GM23338 (cell line): ENCODE data around the gene COA4. TPM values are rescaled to one million over a fixed set of nuclear protein-coding genes. Genes with fewer than 3 reads are reported as not detected.

Experiments used
- ATAC-seq: fragments of 200-7000 bp; cut with Tn5 transposase; 3 replicates; pipeline ENCODE4 v1.9.1; 2020
- DNase-seq: peaks from one replicate; pipeline ENCODE4 v3.0.0-alpha.2; 2015; ENCODE audit warnings: low spot score
- H2AFZ ChIP-seq: fragments of 200-600 bp; sonication (generic); 2 replicates; pipeline ENCODE4 v1.8.0; 2016; ENCODE audit warnings: antibody characterized with exemption, mild to moderate bottlenecking, moderate library complexity
- H3F3A ChIP-seq: fragments of 200-600 bp; sonication (generic); replicated peaks from 2 replicates; pipeline ENCODE4 v1.8.0; 2017; ENCODE audit warnings: antibody characterized with exemption, mixed run types, low read depth
- H3K27ac ChIP-seq: fragments of 200-600 bp; sonication (generic); 2 replicates; pipeline ENCODE4 v1.6.1; 2016; ENCODE audit warnings: low read depth
- H3K27me3 ChIP-seq: fragments of 200-600 bp; sonication (generic); 2 replicates; pipeline ENCODE4 v1.8.0; 2016; ENCODE audit warnings: mild to moderate bottlenecking, mixed run types, moderate library complexity; ENCODE audit not compliant: insufficient read depth
- H3K36me3 ChIP-seq: fragments of 200-600 bp; sonication (generic); 2 replicates; pipeline ENCODE4 v1.8.0; 2016; ENCODE audit warnings: mild to moderate bottlenecking; ENCODE audit not compliant: insufficient read depth
- H3K4me1 ChIP-seq: fragments of 200-600 bp; sonication (generic); 2 replicates; pipeline ENCODE4 v1.8.0; 2016; ENCODE audit warnings: mild to moderate bottlenecking, moderate library complexity; ENCODE audit not compliant: insufficient read depth
- H3K4me2 ChIP-seq: fragments of 200-600 bp; sonication (generic); 2 replicates; pipeline ENCODE4 v1.7.1; 2017; ENCODE audit warnings: mixed run types
- H3K4me3 ChIP-seq: fragments of 200-600 bp; sonication (generic); 2 replicates; pipeline ENCODE4 v1.6.1; 2016; ENCODE audit warnings: mixed run types
- H3K79me2 ChIP-seq: fragments of 200-600 bp; sonication (generic); replicated peaks from 2 replicates; pipeline ENCODE4 v1.8.0; 2017; ENCODE audit warnings: mild to moderate bottlenecking; ENCODE audit not compliant: insufficient read depth
- H3K9me2 ChIP-seq: fragments of 200-600 bp; sonication (generic); 2 replicates; pipeline ENCODE4 v1.8.0; 2017; ENCODE audit not compliant: insufficient read depth
- H4K20me1 ChIP-seq: fragments of 200-600 bp; sonication (generic); replicated peaks from 2 replicates; pipeline ENCODE4 v1.8.0; 2017; ENCODE audit warnings: mild to moderate bottlenecking; ENCODE audit not compliant: insufficient read depth
- H3K27ac Mint-ChIP-seq: 2 replicates; pipeline ENCODE4 v1.8.0; 2020; ENCODE audit warnings: inconsistent platforms, mild to moderate bottlenecking, moderate library complexity, mixed read lengths
- H3K27me3 Mint-ChIP-seq: 3 replicates; pipeline ENCODE4 v1.8.0; 2022; ENCODE audit warnings: low read depth, mild to moderate bottlenecking, moderate library complexity, mixed read lengths, inconsistent platforms; ENCODE audit not compliant: insufficient read depth, poor library complexity
- H3K36me3 Mint-ChIP-seq: 3 replicates; pipeline ENCODE4 v1.8.0; 2021; ENCODE audit warnings: low read depth, mild to moderate bottlenecking, inconsistent platforms, moderate library complexity, mixed read lengths
- H3K4me1 Mint-ChIP-seq: 3 replicates; pipeline ENCODE4 v1.8.0; 2020; ENCODE audit warnings: mild to moderate bottlenecking, inconsistent platforms, mixed read lengths
- H3K4me3 Mint-ChIP-seq: 3 replicates; pipeline ENCODE4 v1.8.0; 2021; ENCODE audit warnings: moderate library complexity, mild to moderate bottlenecking, inconsistent platforms, mixed read lengths
- H3K9me3 Mint-ChIP-seq: 3 replicates; pipeline ENCODE4 v1.8.0; 2020; ENCODE audit warnings: moderate library complexity, mild to moderate bottlenecking, inconsistent platforms, mixed read lengths
- CREB1 ChIP-seq: fragments of 250-450 bp; sonication (Bioruptor Pico); IDR thresholded peaks from 2 replicates; pipeline ENCODE4 v1.5.0; 2020; ENCODE audit warnings: low read depth, mild to moderate bottlenecking, moderate library complexity
- JUNB ChIP-seq: IDR thresholded peaks from one replicate; pipeline ENCODE4 v1.6.1; 2016; ENCODE audit warnings: antibody characterized with exemption; ENCODE audit not compliant: unreplicated experiment
- STAT1 ChIP-seq: IDR thresholded peaks from one replicate; pipeline ENCODE4 v1.6.1; 2016; ENCODE audit warnings: antibody characterized with exemption; ENCODE audit not compliant: unreplicated experiment
- polyA plus RNA-seq: library from polyadenylated mRNA; unstranded; fragments of >200 nt; fragmentation: Nextera tagmentation; extraction: Ambion mirVana; gene quantifications from 2 replicates; pipeline ENCODE4 v1.2.1, GENCODE V29; 2016
- total RNA-seq: library from RNA; depleted of rRNA; stranded (reverse); fragments of >200 nt; shearing (Covaris generic); gene quantifications from 2 replicates; pipeline ENCODE4 v1.2.3, GENCODE V29; 2014
- TF ChIP-seq, protein P1 (sequence below), 2 experiments: fragments of 200-600 bp in 1 of 2; sonication (generic) in 1 of 2; conservative IDR thresholded peaks; 2 replicates each; pipeline versions ENCODE4 v1.5.1 to v1.6.1; 2016 to 2017; ENCODE audit warnings: antibody characterized with exemption in 2 of 2, low read depth in 2 of 2, mild to moderate bottlenecking in 2 of 2, moderate library complexity in 1 of 2
- TF ChIP-seq, protein P2 (sequence below): IDR thresholded peaks from one replicate; pipeline ENCODE4 v1.6.1; 2018; ENCODE audit warnings: antibody characterized with exemption; ENCODE audit not compliant: unreplicated experiment

COA4 gene
- total and polyA plus RNA-seq, 2 experiments from 2014 or later = 168 to 174 TPM

DNA sequence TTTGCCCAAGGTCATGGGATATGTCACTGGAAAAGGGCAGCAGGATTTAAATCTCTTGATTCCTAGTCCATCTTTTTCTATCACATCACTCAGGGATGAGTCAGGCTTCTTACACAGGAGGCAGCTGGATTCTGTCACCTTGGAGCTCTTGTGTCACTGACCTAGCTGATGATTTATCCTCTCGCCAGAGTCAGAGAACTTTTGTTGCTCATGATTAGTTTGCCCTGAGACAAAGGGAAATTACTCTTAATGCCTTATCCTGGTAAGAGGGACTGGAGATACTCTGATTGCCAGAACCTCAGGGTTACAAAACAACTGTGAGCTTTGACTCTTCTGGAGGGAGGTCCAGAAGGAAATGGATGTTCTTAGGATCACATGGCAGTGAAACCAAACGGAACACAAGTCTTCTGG lies 10.1 kb downstream of the COA4 start:
- Mint-ChIP-seq H3K27ac (no peak overlapping the region), H3K4me3 (no peak overlapping the region)
- H2AFZ ChIP-seq = no peak overlapping the region

DNA sequence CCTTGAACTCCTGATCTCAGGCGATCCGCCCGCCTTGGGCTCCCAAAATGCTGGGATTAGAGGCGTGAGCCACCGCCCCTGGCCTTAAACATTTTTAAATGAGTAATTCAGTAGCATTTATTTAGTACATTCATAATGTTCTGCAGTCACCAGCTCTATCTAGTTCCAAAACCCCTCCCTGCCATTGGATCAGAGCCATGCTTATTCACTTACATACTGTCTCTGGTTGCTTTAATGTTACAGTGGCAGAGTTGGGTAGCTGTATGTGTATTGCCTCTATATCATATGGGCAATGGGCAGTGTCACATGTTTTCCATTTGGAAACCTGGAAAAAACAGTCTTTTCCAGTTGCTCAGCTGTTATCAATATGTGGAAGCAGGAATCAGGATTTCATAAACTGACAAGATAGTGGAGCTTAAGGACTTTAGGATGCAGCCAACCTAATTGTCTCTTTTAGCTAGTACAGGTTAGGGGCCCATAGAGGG lies 10.5 kb downstream of the COA4 start:
- H3K79me2 ChIP-seq = no peaks in the 10 kb centered on the region
- peaks cover 4% of the 10 kb centered on the region for H3K4me1 Mint-ChIP-seq
- no peaks in the 10 kb centered on the region for H3K9me2 ChIP-seq
- H3K36me3 Mint-ChIP-seq = peaks cover 8% of the 10 kb centered on the region; the same call in 2 of the 3 replicates
- no peak overlapping the region for H3K4me3 Mint-ChIP-seq
- no peaks in the 10 kb centered on the region; the same call in 1 of the 2 replicates for H3K36me3 ChIP-seq
- TF ChIP-seq CREB1 (CRISPR knock-in tag) (no peak), JUNB (no peak), STAT1 (no peak)
- TF ChIP-seq, protein P1, sequence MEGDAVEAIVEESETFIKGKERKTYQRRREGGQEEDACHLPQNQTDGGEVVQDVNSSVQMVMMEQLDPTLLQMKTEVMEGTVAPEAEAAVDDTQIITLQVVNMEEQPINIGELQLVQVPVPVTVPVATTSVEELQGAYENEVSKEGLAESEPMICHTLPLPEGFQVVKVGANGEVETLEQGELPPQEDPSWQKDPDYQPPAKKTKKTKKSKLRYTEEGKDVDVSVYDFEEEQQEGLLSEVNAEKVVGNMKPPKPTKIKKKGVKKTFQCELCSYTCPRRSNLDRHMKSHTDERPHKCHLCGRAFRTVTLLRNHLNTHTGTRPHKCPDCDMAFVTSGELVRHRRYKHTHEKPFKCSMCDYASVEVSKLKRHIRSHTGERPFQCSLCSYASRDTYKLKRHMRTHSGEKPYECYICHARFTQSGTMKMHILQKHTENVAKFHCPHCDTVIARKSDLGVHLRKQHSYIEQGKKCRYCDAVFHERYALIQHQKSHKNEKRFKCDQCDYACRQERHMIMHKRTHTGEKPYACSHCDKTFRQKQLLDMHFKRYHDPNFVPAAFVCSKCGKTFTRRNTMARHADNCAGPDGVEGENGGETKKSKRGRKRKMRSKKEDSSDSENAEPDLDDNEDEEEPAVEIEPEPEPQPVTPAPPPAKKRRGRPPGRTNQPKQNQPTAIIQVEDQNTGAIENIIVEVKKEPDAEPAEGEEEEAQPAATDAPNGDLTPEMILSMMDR (conservative IDR thresholded peaks at IDR 0.05; ENCODE audit: low read depth in 2 of 2) = no peak
- H3K4me3 ChIP-seq = no peak overlapping the region
- no peak overlapping the region; the same call in 1 of the 2 replicates for H3K27ac ChIP-seq
- no peaks in the 10 kb centered on the region for H3K27me3 Mint-ChIP-seq
- no peak overlapping the region for H3K27ac Mint-ChIP-seq
- no peak overlapping the region for H3K4me2 ChIP-seq
- no peak overlapping the region for H2AFZ ChIP-seq
- peaks cover 10% of the 10 kb centered on the region for H3K4me1 ChIP-seq
- H3F3A ChIP-seq = 0 out of 2 replicates have a peak, but pooled peaks cover 6% of the 10 kb centered on the region
- no peaks in the 10 kb centered on the region for H3K9me3 Mint-ChIP-seq
- H3K27me3 ChIP-seq = no peaks in the 10 kb centered on the region
- H4K20me1 ChIP-seq = 0 out of 2 replicates have a peak, but pooled peaks cover 2% of the 10 kb centered on the region
- no peak for DNase-seq
- ATAC-seq = no peak

More for the DNA sequence above, 10.1 kb downstream of the COA4 start:
- H4K20me1 ChIP-seq = peaks cover 6% of the 10 kb centered on the region
- 0 out of 2 replicates have a peak, but pooled peaks cover 6% of the 10 kb centered on the region for H3F3A ChIP-seq
- peaks cover 12% of the 10 kb centered on the region for H3K36me3 Mint-ChIP-seq
- H3K27ac ChIP-seq = peak overlapping the region; percentile 47
- H3K36me3 ChIP-seq = no peaks in the 10 kb centered on the region; the same call in 1 of the 2 replicates
- H3K4me2 ChIP-seq = no peak overlapping the region
- H3K4me3 ChIP-seq = no peak overlapping the region
- H3K4me1 ChIP-seq = peaks cover 13% of the 10 kb centered on the region
- no peak for DNase-seq
- no peaks in the 10 kb centered on the region for H3K9me3 Mint-ChIP-seq
- no peak; the same call in 2 of the 3 replicates for ATAC-seq
- TF ChIP-seq, protein P2, sequence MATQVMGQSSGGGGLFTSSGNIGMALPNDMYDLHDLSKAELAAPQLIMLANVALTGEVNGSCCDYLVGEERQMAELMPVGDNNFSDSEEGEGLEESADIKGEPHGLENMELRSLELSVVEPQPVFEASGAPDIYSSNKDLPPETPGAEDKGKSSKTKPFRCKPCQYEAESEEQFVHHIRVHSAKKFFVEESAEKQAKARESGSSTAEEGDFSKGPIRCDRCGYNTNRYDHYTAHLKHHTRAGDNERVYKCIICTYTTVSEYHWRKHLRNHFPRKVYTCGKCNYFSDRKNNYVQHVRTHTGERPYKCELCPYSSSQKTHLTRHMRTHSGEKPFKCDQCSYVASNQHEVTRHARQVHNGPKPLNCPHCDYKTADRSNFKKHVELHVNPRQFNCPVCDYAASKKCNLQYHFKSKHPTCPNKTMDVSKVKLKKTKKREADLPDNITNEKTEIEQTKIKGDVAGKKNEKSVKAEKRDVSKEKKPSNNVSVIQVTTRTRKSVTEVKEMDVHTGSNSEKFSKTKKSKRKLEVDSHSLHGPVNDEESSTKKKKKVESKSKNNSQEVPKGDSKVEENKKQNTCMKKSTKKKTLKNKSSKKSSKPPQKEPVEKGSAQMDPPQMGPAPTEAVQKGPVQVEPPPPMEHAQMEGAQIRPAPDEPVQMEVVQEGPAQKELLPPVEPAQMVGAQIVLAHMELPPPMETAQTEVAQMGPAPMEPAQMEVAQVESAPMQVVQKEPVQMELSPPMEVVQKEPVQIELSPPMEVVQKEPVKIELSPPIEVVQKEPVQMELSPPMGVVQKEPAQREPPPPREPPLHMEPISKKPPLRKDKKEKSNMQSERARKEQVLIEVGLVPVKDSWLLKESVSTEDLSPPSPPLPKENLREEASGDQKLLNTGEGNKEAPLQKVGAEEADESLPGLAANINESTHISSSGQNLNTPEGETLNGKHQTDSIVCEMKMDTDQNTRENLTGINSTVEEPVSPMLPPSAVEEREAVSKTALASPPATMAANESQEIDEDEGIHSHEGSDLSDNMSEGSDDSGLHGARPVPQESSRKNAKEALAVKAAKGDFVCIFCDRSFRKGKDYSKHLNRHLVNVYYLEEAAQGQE = no peak
- no peaks in the 10 kb centered on the region for H3K27me3 Mint-ChIP-seq
- no peaks in the 10 kb centered on the region for H3K27me3 ChIP-seq
- H3K4me1 Mint-ChIP-seq = peaks cover 4% of the 10 kb centered on the region
- H3K79me2 ChIP-seq = no peaks in the 10 kb centered on the region
- no peaks in the 10 kb centered on the region for H3K9me2 ChIP-seq
